HEK293 (cell line): ENCODE data around the gene RNF13.

Experiments
- CTCF ChIA-PET: fragments of 350-600 bp; formaldehyde crosslinking; extraction: SDS; loops from one replicate; lab custom pipeline; 2021; ENCODE audit warnings: antibody characterized with exemption; lab: Yijun Ruan, JAX
- POLR2A ChIA-PET: fragments of 300-600 bp; formaldehyde crosslinking; extraction: SDS; loops from one replicate; lab custom pipeline; 2020; ENCODE audit warnings: antibody characterized with exemption, inconsistent platforms; lab: Yijun Ruan, JAX
- H3K27ac ChIP-seq: fragments of 200-500 bp; sonication (Bioruptor generic); 2 replicates; pipeline ENCODE4 v1.5.1; 2014; ENCODE audit warnings: low read depth, low read length, control low read depth, inconsistent platforms; ENCODE audit errors: extremely low read depth
- H3K36me3 ChIP-seq, 2 experiments: fragments of 200-500 bp in 1 of 2; sonication (Bioruptor generic) in 1 of 2; 1 replicate in 1 of 2; 2 replicates in 1 of 2; pipeline ENCODE4 v1.5.1; 2014 to 2017; ENCODE audit warnings: inconsistent platforms in 2 of 2, low read length in 2 of 2; ENCODE audit not compliant: control insufficient read depth in 2 of 2, insufficient read depth in 1 of 2
- H3K4me1 ChIP-seq: fragments of 200-500 bp; sonication (Bioruptor generic); 2 replicates; pipeline ENCODE4 v1.5.1; 2014; ENCODE audit warnings: mild to moderate bottlenecking, low read length, inconsistent platforms; ENCODE audit not compliant: control insufficient read depth, insufficient read depth
- H3K4me3 ChIP-seq: 2 replicates; pipeline ENCODE4 v1.5.1; 2011; ENCODE audit warnings: low read depth, mild to moderate bottlenecking, control low read depth, low read length, moderate library complexity
- H3K9me3 ChIP-seq: fragments of 200-500 bp; sonication (Bioruptor generic); 2 replicates; pipeline ENCODE4 v1.5.1; 2014; ENCODE audit warnings: low read depth, low read length, inconsistent platforms; ENCODE audit not compliant: control insufficient read depth, insufficient read depth
- EGR2 ChIP-seq: fragments of 450-650 bp; formaldehyde crosslinking; IDR thresholded peaks from 2 replicates; pipeline ENCODE4 v1.5.1; 2016; ENCODE audit warnings: low read depth, missing biosample characterization, missing genetic modification characterization
- HOXA7 ChIP-seq: sonication (generic); formaldehyde crosslinking; IDR thresholded peaks from 2 replicates; pipeline ENCODE4 v1.8.1; 2022; ENCODE audit warnings: missing genetic modification reagents, borderline replicate concordance
- TRIM28 ChIP-seq: IDR thresholded peaks from 2 replicates; pipeline ENCODE4 v1.6.1; 2011; ENCODE audit warnings: low read length, control low read depth, borderline replicate concordance
- ZNF146 ChIP-seq: fragments of 450-650 bp; formaldehyde crosslinking; IDR thresholded peaks from 2 replicates; pipeline ENCODE4 v1.5.1; 2016; ENCODE audit warnings: missing biosample characterization, missing genetic modification characterization
- ZNF223 ChIP-seq: fragments of 450-650 bp; formaldehyde crosslinking; IDR thresholded peaks from 2 replicates; pipeline ENCODE4 v1.5.1; 2016; ENCODE audit warnings: missing biosample characterization, missing genetic modification characterization
- ZNF560 ChIP-seq: fragments of 450-650 bp; formaldehyde crosslinking; IDR thresholded peaks from 2 replicates; pipeline ENCODE4 v1.5.1; 2017; ENCODE audit warnings: missing biosample characterization, missing genetic modification characterization, borderline replicate concordance
- ZNF654 ChIP-seq: fragments of 450-650 bp; formaldehyde crosslinking; IDR thresholded peaks from 2 replicates; pipeline ENCODE4 v1.5.1; 2016; ENCODE audit warnings: low read depth, missing biosample characterization, missing genetic modification characterization
- ZNF660 ChIP-seq: fragments of 450-650 bp; IDR thresholded peaks from 2 replicates; pipeline ENCODE4 v1.5.1; 2018; ENCODE audit warnings: missing biosample characterization, mild to moderate bottlenecking, missing genetic modification characterization
- ZNF707 ChIP-seq: fragments of 450-650 bp; formaldehyde crosslinking; IDR thresholded peaks from 2 replicates; pipeline ENCODE4 v1.5.1; 2016; ENCODE audit warnings: missing biosample characterization, missing genetic modification characterization
- ZNF768 ChIP-seq: fragments of 450-650 bp; formaldehyde crosslinking; IDR thresholded peaks from 2 replicates; pipeline ENCODE4 v1.5.1; 2018; ENCODE audit warnings: missing biosample characterization, mild to moderate bottlenecking, missing genetic modification characterization
- ZNF830 ChIP-seq: fragments of 450-650 bp; IDR thresholded peaks from 2 replicates; pipeline ENCODE4 v1.5.0; 2018; ENCODE audit warnings: missing biosample characterization, missing genetic modification characterization, low read depth, mild to moderate bottlenecking, moderate library complexity
- ZXDB ChIP-seq: fragments of 450-650 bp; formaldehyde crosslinking; IDR thresholded peaks from 2 replicates; pipeline ENCODE4 v1.5.1; 2016; ENCODE audit warnings: missing biosample characterization, missing genetic modification characterization
- TF ChIP-seq, protein P1 (sequence below): fragments of 450-650 bp; formaldehyde crosslinking; IDR thresholded peaks from 2 replicates; pipeline ENCODE4 v1.5.1; 2016; ENCODE audit warnings: missing biosample characterization, missing genetic modification characterization
- TF ChIP-seq, protein P2 (sequence below): fragments of 450-650 bp; formaldehyde crosslinking; IDR thresholded peaks from 2 replicates; pipeline ENCODE4 v1.5.1; 2017; ENCODE audit warnings: missing biosample characterization, missing genetic modification characterization
- TF ChIP-seq, protein P3 (sequence below): fragments of 450-650 bp; formaldehyde crosslinking; IDR thresholded peaks from 2 replicates; pipeline ENCODE4 v1.5.1; 2016; ENCODE audit warnings: missing biosample characterization, missing genetic modification characterization, borderline replicate concordance
- TF ChIP-seq, protein P4 (sequence below): fragments of 450-650 bp; formaldehyde crosslinking; IDR thresholded peaks from 2 replicates; pipeline ENCODE4 v1.5.1; 2016; ENCODE audit warnings: missing biosample characterization, missing genetic modification characterization

RNF13 gene

DNA sequence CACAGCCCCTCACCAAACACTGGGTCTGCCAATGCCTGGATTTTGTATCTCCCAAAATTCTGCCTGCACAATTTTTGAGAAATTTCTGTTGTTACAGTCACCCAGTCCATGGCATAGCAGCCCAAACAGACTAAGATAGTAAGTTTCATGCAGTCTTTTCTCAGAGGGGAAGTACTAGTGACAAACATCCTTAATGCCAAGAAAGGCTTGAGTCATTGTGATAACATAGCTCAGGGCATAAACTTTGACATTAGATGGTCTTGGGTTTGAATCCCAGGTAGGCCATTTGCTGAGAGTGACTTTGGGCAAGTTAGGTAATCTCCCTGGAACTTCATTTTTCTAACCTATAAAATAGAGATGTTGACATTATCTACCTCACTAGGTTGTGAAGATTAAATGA is 193.8 kb downstream of the RNF13 start:
- no peaks in the 10 kb centered on the region for H3K9me3 ChIP-seq
- H3K27ac ChIP-seq: no peak overlapping the region
- POLR2A ChIA-PET: no interaction called here
- H3K36me3 ChIP-seq: no peaks in the 10 kb centered on the region
- CTCF ChIA-PET: interaction anchor here (0.7 kb wide), 1 partner anchor 42 kb away, joined by 4 read pairs; no protein-coding TSS in a partner anchor
- H3K4me1 ChIP-seq: no peaks in the 10 kb centered on the region
- no peak overlapping the region for H3K4me3 ChIP-seq
- TF ChIP-seq ZNF768 (tag by site-specific recombination) (no peak), ZNF654 (tag by site-specific recombination) (no peak), TRIM28 (no peak), ZXDB (tag by site-specific recombination) (no peak), ZNF146 (tag by site-specific recombination) (no peak), EGR2 (no peak), ZNF830 (tag by site-specific recombination) (no peak), ZNF560 (tag by site-specific recombination) (no peak), ZNF223 (tag by site-specific recombination) (no peak), HOXA7 (CRISPR knock-in tag) (no peak), ZNF707 (tag by site-specific recombination) (no peak), ZNF660 (tag by site-specific recombination) (no peak)
- TF ChIP-seq, protein P1, sequence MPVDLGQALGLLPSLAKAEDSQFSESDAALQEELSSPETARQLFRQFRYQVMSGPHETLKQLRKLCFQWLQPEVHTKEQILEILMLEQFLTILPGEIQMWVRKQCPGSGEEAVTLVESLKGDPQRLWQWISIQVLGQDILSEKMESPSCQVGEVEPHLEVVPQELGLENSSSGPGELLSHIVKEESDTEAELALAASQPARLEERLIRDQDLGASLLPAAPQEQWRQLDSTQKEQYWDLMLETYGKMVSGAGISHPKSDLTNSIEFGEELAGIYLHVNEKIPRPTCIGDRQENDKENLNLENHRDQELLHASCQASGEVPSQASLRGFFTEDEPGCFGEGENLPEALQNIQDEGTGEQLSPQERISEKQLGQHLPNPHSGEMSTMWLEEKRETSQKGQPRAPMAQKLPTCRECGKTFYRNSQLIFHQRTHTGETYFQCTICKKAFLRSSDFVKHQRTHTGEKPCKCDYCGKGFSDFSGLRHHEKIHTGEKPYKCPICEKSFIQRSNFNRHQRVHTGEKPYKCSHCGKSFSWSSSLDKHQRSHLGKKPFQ (tag by site-specific recombination): no peak
- TF ChIP-seq, protein P2, sequence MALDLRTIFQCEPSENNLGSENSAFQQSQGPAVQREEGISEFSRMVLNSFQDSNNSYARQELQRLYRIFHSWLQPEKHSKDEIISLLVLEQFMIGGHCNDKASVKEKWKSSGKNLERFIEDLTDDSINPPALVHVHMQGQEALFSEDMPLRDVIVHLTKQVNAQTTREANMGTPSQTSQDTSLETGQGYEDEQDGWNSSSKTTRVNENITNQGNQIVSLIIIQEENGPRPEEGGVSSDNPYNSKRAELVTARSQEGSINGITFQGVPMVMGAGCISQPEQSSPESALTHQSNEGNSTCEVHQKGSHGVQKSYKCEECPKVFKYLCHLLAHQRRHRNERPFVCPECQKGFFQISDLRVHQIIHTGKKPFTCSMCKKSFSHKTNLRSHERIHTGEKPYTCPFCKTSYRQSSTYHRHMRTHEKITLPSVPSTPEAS (tag by site-specific recombination): no peak
- TF ChIP-seq, protein P3, sequence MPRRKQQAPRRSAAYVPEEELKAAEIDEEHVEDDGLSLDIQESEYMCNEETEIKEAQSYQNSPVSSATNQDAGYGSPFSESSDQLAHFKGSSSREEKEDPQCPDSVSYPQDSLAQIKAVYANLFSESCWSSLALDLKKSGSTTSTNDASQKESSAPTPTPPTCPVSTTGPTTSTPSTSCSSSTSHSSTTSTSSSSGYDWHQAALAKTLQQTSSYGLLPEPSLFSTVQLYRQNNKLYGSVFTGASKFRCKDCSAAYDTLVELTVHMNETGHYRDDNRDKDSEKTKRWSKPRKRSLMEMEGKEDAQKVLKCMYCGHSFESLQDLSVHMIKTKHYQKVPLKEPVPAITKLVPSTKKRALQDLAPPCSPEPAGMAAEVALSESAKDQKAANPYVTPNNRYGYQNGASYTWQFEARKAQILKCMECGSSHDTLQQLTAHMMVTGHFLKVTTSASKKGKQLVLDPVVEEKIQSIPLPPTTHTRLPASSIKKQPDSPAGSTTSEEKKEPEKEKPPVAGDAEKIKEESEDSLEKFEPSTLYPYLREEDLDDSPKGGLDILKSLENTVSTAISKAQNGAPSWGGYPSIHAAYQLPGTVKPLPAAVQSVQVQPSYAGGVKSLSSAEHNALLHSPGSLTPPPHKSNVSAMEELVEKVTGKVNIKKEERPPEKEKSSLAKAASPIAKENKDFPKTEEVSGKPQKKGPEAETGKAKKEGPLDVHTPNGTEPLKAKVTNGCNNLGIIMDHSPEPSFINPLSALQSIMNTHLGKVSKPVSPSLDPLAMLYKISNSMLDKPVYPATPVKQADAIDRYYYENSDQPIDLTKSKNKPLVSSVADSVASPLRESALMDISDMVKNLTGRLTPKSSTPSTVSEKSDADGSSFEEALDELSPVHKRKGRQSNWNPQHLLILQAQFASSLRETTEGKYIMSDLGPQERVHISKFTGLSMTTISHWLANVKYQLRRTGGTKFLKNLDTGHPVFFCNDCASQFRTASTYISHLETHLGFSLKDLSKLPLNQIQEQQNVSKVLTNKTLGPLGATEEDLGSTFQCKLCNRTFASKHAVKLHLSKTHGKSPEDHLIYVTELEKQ: no peak
- TF ChIP-seq, protein P4, sequence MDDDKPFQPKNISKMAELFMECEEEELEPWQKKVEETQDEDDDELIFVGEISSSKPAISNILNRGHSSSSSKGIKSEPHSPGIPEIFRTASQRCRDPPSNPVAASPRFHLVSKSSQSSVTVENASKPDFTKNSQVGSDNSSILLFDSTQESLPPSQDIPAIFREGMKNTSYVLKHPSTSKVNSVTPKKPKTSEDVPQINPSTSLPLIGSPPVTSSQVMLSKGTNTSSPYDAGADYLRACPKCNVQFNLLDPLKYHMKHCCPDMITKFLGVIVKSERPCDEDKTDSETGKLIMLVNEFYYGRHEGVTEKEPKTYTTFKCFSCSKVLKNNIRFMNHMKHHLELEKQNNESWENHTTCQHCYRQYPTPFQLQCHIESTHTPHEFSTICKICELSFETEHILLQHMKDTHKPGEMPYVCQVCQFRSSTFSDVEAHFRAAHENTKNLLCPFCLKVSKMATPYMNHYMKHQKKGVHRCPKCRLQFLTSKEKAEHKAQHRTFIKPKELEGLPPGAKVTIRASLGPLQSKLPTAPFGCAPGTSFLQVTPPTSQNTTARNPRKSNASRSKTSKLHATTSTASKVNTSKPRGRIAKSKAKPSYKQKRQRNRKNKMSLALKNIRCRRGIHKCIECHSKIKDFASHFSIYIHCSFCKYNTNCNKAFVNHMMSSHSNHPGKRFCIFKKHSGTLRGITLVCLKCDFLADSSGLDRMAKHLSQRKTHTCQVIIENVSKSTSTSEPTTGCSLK: no peak
